Measurements from ENCODE around the gene GATAD2B.
"Not testable (repeated sequence)": the region's sequence is repeated elsewhere in the genome, so short reads cannot be mapped to it uniquely, and the experiment has no call there.

Gene GATAD2B

DNA sequence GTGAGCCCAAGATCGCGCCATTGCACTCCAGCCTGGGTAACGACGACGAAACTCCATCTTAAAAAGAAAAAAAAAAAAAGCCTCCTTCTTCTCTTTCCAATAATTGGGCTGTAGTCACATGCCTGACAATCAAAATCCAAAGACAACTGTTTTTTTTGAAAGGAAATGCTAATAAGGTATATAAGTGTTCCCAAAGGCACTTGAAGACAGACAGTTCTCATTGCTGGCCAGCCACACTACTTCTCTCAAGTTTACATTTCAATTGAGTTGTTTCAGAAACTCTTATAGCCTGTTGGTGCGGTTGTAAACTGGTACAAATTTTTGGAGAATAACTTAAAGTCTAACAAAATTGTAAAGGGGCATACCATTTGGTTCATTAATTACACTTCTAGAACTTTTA, 23.3 kb downstream of the GATAD2B start:
- DNase-seq (ENCODE audit: extremely low spot score, insufficient read length, low read depth) (no peak), FAIRE-seq (no peak)

DNA sequence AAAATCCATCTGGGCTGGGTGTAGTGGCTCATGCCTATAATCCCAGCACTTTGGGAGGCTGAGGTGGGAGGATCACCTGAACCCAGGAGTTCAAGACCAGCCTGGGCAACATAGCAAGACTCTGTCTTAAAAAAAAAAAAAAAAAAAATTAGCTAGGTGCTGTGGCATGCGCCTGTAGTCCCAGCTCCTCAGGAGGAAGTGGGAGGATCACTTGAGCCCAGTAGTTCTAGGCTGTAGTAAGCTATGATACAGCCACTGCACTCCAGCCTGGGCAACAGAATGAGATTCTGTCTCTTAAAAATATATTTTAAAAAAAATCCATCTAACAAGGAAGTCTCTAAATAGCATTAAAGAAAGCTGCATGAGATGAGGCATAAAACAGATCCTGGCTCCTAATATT, 26.9 kb downstream of the GATAD2B start:
- not testable (repeated sequence) for FAIRE-seq; DNase-seq (ENCODE audit: extremely low spot score, insufficient read length, low read depth)

DNA sequence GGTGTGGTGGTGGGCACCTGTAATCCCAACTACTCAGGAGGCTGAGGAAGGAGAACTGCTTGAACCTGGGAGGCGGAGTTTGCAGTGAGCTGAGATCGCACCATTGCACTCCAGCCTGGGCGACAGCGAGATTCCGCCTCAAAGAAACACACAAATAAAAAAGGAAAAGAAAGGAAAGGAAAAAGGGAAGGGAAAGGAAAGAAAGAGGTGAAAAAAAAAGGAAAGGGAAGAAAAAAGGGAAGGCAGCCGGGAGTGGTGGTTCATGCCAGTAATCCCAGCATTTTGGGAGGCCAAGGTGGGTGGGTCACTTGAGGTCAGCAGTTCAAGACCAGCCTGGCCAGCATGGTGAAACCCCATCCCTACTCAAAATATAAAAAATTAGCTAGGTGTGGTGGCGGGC, 31.7 kb downstream of the GATAD2B start:
- not testable (repeated sequence) for FAIRE-seq; DNase-seq (ENCODE audit: extremely low spot score, insufficient read length, low read depth)

DNA sequence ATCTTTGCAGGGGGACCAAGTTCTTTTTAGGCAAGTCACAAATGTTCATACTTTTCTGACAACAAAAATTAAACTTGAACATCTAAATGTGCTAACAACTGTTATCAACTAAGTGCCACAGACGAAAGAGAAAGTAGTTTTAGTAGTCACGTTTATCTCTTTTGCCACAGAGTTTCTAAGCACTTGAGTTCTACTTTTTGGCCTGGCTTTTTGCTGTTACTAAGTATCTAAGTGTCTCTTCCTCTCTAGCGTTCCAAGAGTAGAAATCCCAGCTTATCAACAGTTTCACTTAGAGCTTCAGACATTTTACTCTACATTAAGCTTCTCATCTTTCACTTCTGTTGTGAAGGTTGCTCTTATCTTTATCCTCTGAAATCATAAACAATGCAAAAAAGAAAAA, 34.2 kb downstream of the GATAD2B start:
- DNase-seq (ENCODE audit: extremely low spot score, insufficient read length, low read depth) (peak; percentile 22), FAIRE-seq (peak; percentile 85)

DNA sequence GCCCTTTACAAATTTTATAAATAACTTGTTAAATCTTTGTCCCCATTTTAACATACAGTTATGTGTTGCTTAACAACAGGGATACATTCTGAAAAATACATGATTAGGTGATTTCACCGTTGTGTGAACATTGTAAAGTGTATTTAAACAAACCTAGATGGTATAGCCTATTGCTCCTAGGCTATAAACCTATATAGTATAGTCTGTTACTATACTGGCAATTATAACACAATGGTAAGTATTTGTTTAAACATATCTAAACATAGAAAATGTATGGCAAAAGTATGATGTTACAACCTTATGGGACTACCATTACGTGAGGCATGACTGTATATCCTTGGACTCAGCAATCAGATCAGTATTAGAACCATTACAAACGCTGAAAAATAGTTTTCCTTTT, 36.6 kb downstream of the GATAD2B start:
- FAIRE-seq, result no peak

DNA sequence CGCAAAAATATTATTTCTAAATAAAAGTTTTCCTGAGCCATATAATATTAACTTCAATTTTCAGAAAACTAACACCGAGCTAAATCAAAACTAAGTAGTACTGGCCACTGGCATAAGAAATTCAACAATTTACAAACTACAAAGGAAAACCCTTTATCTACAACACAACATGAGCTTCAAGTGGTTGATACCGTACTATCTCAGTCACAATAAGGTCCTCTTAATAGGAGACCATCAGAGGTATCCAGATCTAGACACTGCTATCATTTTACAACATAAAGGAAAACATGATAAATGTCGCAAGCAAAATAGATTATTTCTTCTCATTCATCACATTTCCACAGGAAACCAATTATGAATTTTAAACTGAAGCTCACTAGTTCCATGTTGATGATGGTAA, 39.5 kb downstream of the GATAD2B start:
- FAIRE-seq, result no peak
- DNase-seq (ENCODE audit: extremely low spot score, insufficient read length, low read depth), result no peak

More for the DNA sequence above, 36.6 kb downstream of the GATAD2B start:
- DNase-seq (ENCODE audit: extremely low spot score, insufficient read length, low read depth), result no peak

DNA sequence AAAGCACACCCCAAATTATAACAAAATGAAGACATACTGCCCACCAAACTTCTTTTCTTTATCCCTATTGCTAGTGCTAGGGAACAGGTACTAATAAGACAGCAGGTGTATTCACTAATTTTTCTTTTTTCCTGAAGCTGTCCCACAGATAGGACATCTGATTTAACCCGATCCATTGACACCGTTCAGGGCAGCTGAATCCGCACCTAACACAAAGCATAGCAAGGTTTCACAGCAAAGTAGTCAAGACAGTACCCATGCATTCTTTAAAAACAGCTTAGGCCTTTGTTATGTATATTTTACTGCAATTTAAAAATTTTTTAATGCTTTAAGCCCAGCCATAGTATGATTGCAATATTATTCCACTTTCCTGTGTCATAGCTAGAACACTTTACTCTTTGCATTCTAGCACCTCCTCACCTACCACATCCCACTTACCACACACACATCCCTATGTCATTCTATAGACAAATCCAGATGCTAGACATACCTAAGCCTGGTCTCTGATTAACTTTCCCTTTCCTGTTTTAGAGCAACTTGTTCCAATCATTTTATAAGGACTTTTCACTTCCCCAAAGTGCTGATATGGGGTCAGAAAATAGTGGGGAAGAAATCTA, 40.4 kb downstream of the GATAD2B start:
- FAIRE-seq (no peak), DNase-seq (ENCODE audit: extremely low spot score, insufficient read length, low read depth) (no peak)

DNA sequence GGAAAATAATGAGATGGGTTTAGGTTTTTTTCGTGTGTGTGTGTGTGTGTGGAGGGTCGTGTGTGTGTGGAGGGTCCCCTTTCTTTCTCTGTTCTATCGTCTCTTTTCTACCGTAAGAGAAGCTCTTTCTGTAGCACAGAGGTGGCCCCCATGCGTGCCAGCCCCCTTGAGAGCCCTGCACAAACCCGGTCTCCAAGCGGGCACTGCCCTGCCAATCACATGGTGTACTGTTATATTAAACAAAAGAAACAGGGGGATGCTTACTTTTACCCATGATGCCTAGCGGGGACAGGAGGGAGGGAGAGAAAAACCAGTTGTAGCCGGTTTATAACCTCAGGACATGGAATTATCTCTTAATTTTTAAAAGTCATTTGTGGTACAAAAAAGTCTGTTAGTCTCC, 41.0 kb downstream of the GATAD2B start:
- DNase-seq (ENCODE audit: extremely low spot score, insufficient read length, low read depth) (no peak), FAIRE-seq (no peak)

DNA sequence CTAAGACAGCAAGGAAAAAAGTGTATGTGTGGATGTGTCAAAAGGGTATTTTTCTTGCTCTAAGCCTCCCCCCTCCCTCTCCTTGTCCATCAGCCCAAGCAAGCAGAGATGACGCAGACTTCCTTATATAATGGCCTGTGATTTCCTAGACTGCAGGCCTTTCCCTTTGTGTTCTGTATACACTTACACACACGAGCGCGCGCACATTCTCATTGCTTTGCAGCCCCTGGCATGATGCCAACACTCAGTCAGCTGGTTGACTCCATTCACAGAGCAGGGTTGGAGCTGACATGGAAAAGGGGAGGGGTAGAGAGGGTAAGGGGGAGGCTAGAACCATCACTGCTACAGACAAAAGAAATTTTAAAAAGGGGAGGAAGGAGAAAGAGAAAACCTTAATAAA, 41.8 kb downstream of the GATAD2B start:
- no peak for FAIRE-seq
- no peak for DNase-seq (ENCODE audit: extremely low spot score, insufficient read length, low read depth)

DNA sequence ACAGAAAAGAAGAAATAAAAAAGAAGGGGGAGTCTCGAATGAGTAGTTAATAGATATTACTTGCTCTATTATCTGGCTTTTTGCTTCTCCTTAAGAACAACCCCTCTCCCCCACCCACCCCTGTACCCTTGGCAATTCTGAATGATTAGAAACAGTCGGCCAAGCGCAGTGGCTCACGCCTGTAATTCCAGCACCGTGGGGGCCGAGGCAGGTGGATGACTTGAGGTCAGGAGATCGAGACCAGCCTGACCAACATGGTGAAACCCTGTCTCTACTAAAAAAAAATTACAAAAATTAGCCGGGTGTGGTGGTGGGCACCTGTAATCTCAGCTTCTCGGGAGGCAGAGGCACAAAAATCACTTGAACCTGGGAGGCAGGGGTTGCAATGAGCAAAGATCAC, 42.7 kb downstream of the GATAD2B start:
- no peak for DNase-seq (ENCODE audit: extremely low spot score, insufficient read length, low read depth)
- FAIRE-seq, result no peak

DNA sequence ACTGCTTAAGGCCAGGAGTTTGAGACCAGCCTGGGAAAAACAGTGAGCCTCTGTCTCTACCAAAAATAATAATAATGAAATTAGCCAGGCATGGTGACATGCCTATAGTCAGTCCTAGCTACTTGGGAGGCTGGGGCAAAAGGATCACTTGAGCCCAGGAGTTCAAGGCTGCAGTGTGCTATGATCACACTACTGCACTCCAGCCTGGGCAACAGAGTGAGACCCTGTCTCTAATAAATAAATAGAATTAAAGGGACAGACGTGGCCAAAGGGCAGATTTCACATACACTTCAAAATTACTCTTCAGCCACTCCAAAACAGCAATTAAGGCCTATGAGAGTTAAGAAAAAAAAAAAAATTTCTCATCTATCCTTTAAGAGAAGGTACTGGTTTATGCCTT, 45.7 kb downstream of the GATAD2B start:
- DNase-seq (ENCODE audit: extremely low spot score, insufficient read length, low read depth) (no peak), FAIRE-seq (no peak)

DNA sequence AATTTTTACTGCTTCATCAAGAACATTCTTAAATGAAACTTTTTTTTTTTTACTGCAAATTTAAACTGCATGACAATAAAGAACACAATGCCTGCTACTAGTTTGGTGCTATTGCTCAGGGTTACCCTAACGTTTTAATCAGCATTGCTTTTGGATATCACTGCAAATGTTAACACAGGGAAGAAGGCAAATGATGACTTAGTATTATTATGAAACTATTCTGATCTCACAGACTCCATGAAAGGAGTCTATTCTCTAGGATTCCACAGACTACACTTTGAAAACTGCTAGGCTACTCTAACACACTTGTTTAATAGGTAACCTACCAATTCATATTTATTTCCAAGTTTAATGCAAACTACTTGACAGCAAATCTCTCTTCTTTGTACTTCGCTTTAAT, 49.8 kb downstream of the GATAD2B start:
- FAIRE-seq (no peak), DNase-seq (ENCODE audit: extremely low spot score, insufficient read length, low read depth) (no peak)

DNA sequence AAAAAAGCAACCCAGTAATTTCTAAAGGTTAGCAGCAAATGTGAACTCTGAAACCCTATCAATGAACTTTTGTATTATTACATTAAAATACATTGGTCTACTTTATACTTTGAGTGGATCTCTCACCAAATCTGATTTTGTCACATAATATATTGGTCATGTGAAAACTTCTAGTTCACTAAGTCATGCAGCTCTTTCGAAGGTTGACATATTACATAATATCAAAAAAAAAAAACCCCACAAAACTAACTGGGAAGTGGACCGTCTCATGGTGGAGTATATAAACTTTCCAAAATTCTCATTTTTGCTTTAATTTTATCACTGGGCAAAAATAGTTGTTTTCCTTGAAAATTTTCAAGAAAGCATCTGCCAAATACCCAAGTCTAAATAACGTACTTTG, 50.4 kb downstream of the GATAD2B start:
- no peak for DNase-seq (ENCODE audit: extremely low spot score, insufficient read length, low read depth)
- no peak for FAIRE-seq

DNA sequence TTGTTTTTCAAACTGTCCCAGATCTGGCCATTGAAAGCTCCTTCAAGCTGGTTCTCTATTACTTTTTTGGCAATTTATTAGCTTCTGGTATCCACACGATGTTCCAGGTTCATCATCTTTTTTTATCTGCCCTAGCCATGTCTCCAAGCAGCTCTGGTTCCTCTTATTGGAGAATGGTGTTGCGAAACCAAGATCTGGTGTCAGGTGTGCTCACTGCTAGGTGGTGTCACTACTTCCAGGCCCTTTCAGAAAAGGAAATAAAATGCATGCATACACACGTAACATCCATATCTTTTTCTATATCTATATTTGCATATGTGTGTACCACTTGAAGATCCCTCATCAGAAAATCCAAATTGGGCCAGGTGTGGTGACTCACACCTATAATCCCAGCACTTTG, 53.3 kb downstream of the GATAD2B start:
- DNase-seq (ENCODE audit: extremely low spot score, insufficient read length, low read depth) (no peak), FAIRE-seq (no peak)

DNA sequence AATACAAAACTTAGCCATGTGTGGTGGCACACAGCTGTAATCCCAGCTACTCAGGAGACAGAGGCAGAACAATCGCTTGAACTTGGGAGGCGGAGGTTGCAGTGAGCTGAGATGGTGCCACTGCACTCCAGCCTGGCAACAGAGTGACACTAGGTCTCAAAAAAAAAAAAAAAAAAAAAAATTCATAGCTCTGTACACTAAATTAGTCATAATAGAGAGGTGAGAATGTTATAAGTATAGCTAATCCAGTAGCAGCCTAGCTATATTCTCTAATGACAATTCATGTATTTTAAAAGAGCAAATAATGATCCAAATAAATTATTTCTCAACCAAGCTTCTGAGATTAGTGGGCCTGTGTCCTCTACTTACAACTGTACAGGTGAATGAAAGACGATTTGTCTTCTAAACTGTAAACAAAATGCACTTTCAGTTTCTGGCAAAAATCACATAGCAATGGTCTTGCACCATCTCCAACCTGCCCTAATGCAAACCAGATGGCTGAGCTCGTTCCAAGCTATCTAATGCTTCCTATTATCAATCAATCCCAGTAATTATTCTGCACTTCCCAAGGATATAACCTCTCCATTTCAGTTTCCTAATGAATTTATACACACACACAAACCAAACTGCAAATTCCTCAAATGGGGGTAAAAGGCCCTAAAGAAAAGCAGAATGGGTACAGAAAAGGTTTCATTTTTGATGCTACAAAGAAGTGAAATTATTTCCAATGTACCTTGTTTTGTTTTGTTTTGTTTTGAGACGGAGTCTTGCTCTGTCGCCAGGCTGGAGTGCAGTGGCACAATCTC, 56.5 kb downstream of the GATAD2B start:
- DNase-seq (ENCODE audit: extremely low spot score, insufficient read length, low read depth) (no peak), FAIRE-seq (peak; percentile 36)

DNA sequence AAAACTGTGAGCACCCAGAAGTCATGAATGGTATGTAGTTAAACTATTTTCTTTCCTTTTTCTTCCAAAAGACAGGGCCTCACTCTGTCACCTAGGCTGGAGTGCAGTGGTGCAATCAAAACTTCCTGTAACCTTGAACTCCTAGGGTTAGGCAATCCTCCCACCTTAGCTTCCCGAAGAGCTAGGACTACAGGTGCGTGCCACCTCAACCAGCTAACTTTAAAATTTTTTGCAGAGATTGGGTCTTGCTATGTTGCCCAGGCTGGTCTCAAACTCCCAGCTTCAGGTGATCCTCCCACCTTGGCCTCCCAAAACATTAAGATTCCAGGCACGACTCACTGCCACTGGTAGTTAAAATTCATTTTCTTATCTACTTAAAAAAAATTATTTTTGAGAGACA, 62.5 kb downstream of the GATAD2B start:
- no peak for DNase-seq (ENCODE audit: extremely low spot score, insufficient read length, low read depth)
- FAIRE-seq, result no peak

DNA sequence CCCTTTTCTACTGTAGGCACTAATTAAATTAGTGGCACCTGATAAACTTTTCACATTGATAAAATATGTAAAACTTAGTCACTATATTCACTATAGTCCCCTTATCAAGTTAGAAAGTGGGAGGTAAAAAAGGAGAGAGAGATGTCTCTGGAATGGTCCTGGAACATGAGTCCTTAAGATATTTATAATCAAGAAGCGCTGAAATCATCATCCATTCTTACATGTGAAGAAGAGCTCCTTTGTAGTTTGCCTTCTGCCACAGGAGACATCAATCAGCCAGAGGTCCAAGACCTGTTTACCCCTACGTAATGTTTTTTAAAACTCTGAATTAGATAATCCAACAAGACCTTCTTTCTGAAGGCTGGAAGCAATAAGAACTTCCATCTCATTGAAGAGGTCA, 65.3 kb downstream of the GATAD2B start:
- no peak for FAIRE-seq
- no peak for DNase-seq (ENCODE audit: extremely low spot score, insufficient read length, low read depth)

DNA sequence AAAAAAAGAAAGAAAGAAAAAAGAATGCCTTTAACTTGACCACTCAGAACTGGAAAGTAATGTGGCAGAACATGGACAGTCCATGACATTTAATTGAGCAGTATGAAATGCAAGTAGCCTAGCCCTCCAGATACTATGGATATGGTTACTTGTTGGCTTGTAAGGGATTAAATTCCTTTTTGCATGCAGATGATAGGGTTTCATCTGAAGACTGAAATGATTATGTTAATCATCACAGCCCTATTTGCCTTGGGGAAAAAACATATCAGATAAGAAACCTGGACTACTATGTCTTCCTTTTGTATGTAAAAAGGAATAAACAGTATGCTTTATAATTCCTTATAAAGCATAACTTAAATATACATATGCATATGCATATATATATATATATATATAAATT, 66.0 kb downstream of the GATAD2B start:
- DNase-seq (ENCODE audit: extremely low spot score, insufficient read length, low read depth) (no peak), FAIRE-seq (no peak)

DNA sequence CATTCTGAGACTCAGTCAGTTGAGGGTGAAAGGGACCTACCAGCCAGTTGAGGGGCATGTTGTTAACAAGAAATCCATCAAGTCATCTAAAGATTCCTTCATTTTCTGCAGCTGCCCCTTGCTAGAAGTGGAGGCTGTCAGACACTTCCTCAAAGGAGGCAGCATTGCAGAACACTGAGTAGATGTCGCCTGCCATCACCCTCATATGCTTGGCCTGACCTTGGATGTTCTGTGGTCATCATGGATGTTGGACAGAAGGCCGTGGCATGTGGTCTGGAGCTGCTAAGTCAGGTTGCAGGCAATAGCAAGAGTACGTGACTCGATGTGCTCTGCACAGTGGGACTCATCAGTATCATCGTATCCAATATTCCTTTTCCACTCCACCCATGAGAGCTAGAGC, 70.6 kb downstream of the GATAD2B start:
- FAIRE-seq, result no peak
- no peak for DNase-seq (ENCODE audit: extremely low spot score, insufficient read length, low read depth)

DNA sequence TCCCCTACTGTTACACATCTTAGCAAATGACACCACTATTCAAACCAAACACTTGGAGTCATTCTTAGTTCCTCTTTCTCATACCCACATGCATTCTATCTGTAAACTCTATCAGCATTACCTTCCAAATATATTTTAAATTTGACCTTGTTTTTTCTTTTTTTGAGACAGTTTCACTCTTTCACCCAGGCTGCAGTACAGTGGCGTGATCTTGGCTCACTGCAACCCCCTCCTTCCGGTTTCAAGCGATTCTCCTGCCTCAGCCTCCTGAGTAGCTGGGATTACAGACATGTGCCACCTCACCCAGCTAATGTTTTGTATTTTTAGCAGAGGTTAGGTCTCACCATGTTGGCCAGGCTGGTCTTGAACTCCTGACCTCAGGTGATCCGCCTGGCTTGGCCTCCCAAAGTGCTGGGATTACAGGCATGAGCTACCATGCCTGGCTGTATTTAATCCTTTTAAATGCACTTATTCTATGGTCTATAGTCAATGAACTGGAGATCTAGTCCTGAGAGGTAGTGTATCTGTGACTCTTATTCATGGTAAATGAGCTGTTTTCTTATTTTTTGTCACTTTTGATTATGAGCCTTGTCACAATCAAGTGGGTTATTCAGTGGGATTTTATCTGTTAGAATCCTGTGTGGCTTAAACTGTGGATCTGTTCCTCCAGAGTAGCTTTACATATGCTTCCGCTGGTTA, 73.1 kb downstream of the GATAD2B start:
- FAIRE-seq (peak; percentile 94), DNase-seq (ENCODE audit: extremely low spot score, insufficient read length, low read depth) (peak; percentile 49)

DNA sequence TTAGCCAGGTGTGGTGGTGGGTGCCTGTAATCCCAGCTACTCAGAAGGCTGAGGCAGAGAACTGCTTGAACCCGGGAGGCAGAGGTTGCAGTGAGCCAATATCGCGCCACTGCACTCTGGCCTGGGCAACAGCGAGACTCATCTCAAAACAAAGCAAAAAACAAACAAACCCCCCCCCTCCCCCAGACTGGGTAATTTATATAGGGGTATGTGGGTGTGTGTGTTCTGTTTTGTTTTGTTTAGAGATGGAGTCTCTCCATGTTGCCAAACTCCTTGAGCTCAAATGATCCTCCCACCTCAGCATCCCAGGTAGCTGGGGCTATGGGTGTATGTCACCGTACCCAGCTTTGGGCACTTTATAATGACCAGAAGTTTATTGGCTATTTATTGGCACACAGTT, 74.0 kb downstream of the GATAD2B start:
- FAIRE-seq (no peak), DNase-seq (ENCODE audit: extremely low spot score, insufficient read length, low read depth) (no peak)

Measured in GM18507 (cell line).